ENCODE results near the gene RNF168. TPM values are rescaled to one million over a fixed set of nuclear protein-coding genes. Genes with fewer than 3 reads are reported as not detected.
"Not testable (repeated sequence)": the region's sequence is repeated elsewhere in the genome, so short reads cannot be mapped to it uniquely, and the experiment has no call there.

Gene RNF168
- total RNA-seq, 1 donor from 2014 or later: 19.5 TPM

DNA sequence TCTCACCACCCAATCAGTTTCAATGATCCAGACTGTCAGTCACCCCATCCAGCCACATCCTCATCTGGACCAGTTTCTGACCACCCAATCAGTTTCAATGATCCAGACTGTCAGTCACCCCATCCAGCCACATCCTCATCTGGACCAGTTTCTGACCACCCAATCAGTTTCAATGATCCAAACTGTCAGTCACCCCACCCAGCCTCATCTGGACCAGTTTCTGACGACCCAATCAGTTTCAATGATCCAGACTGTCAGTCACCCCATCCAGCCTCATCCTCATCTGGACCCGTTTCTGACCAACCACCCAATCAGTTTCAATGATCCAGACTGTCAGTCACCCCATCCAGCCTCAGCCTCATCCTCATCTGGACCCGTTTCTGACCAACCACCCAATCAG, 33.4 kb downstream of the RNF168 start:
- DNase-seq (ENCODE audit: low read depth in 2 of 2): not testable (repeated sequence)

DNA sequence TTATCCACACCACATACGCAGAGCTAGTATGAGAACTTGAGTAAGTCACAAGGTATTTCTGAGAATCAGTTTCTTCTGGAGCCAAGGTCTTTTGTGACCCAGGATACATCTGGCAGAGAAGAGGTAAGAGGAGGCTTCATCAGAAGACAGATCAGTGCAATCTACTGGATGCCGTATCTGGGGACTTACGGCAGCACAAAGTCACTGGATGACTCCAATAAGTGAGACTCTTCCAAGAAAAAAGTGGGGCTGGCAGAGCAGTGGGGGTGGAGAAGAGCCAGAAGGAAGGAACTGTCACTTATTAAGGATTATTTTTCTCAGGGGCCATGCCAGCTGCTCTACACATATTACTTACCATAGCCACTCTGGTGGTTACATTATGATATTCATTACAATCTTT, 39.8 kb downstream of the RNF168 start:
- DNase-seq (ENCODE audit: low read depth in 2 of 2): no peak

DNA sequence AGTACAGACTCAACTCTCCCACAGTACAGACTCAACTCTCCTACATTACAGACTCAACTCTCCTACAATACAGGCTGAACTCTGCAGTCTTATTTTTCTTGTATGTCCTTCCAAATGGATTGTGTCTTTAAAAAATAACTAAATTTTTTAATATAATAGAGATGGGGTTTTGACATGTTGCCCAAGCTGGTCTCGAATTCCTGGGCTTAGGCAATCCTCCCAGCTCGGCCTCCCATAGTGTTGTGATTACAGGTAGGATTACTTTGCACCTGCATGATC, 40.2 kb downstream of the RNF168 start:
- no peak for DNase-seq (ENCODE audit: low read depth in 2 of 2)

DNA sequence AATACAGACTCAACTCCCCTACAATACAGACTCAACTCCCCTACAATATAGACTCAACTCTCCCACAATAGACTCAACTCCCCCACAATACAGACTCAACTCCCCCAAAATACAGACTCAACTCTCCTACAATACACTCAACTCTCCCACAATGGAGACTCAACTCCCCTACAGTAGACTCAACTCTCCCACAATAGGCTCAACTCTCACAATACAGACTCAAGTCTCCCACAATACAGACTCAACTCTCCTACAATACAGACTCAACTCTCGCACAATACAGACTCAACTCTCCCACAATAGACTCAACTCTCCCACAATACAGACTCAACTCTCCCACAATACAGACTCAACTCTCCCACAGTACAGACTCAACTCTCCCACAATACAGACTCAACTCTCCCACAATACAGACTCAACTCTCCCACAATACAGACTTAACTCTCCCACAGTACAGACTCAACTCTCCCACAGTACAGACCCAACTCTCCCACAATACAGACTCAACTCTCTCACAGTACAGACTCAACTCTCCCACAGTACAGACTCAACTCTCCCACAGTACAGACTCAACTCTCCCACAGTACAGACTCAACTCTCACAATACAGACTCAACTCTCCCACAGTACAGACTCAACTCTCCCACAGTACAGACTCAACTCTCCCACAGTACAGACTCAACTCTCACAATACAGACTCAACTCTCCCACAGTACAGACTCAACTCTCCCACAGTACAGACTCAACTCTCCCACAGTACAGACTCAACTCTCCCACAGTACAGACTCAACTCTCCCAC, 40.7 kb downstream of the RNF168 start:
- DNase-seq (ENCODE audit: low read depth in 2 of 2): not testable (repeated sequence)

DNA sequence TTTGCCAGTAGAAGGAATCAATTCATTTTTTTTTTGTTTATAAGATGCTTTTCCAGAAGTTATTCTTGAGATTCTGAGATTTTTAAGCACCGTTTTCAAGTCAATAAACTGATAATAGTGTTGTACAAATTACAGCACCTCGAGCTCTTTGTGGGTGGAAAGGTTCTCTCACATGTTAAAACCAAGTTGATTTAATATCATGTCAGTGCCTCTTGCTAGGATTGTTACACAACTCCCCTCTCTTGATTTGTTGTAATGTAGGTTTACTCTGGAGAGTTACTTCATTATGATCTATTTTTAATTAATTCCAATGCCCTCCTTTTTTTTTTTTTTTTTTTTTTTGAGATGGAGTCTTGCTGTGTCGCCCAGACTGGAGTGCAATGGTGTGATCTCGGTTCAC, 45.5 kb downstream of the RNF168 start:
- DNase-seq (ENCODE audit: low read depth in 2 of 2): no peak

DNA sequence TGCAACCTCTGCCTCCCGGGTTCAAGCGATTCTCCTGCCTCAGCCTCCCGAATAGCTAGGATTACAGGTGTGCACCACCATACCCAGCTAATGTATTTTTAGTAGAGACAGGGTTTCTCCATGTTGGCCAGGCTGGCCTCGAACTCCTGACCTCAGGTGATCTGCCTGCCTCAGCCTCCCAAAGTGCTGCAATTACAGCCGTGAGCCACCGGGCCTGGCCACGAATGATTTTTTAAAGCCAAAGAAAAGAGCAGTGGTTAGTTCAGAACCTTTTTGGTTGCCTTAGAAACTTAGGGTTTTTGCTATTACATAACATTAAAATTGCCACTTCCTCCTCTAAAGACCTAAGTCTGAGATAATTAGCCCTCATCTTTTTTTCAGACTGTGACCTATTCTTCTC, 46.1 kb downstream of the RNF168 start:
- DNase-seq (ENCODE audit: low read depth in 2 of 2): not testable (repeated sequence)

DNA sequence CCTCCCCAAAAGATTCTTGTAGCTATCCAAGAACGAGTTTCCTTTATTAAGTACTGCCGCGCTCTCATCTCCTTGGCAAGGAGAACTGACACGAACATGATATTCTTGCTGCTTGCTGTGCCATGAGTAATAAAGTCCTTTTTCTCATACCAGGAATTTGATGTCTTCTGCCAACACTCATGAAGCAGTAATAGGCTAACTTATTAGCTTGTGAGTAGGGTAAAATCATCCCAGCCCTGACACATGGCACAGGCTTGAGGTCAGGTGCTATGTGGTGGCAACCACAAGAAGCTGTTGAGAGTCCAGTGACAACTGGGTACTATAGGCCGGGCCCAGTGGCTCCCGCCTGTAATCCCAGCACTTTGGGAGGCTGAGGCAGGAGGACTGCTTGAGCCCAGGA, 48.6 kb downstream of the RNF168 start:
- DNase-seq (ENCODE audit: low read depth in 2 of 2): no peak

DNA sequence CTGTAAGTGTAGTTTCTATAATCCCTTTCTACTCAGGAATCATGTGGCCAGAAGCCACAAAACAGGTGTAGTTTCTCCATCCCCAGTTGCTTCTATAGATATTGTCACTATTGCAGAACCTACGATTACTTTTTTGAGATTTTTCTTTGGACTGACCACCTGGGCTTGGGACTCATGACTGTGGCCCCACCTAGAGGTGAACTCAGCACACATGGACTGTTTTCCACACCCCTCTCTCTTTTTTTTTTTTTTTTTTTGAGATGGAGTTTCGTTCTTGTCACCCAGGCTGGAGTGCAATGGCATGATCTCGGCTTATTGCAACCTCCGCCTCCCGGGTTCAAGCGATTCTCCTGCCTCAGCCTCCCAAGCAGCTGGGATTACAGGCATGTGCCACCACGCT, 58.2 kb downstream of the RNF168 start:
- peak in 1 of 2 donors; percentile 22 for DNase-seq (ENCODE audit: low read depth in 2 of 2)

DNA sequence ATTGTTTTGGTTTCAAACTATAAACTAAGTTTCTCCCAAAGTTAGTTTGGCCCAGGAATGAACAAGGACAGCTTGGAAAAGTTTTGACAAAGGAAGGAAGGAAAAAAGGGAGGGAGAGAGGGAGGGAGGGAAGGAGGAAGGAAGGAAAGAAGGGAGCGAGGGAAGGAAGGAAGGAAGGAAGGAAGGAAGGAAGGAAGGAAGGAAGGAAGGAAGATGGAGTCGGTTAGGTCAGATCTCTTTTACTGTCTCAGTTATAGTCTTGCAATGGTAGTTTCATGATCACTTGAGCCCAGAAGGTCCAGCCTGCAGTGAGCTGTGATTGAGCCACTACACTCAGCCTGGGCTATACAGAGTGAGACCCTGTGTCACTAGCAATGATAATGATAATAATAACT, 59.1 kb downstream of the RNF168 start:
- DNase-seq (ENCODE audit: low read depth in 2 of 2): no peak

DNA sequence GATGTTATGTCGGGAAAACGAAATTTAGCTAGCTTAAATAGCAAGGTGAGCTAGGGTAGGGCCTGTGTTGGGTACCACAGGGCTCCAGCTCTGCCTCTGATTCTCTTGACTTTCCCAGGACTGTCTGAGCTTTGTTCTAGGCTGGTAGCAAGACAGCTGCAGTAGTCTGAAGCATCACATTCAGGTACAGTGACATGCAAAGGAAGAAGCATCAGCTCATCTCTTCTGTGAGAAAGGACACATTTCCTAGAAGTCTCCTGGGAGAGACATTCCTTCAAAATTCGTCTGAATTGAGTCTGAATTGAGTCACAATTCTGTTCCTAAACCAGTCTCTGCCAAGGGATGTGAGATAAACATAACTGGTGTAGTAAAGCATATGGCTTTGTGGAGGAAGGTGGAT, 62.9 kb downstream of the RNF168 start:
- no peak for DNase-seq (ENCODE audit: low read depth in 2 of 2)

DNA sequence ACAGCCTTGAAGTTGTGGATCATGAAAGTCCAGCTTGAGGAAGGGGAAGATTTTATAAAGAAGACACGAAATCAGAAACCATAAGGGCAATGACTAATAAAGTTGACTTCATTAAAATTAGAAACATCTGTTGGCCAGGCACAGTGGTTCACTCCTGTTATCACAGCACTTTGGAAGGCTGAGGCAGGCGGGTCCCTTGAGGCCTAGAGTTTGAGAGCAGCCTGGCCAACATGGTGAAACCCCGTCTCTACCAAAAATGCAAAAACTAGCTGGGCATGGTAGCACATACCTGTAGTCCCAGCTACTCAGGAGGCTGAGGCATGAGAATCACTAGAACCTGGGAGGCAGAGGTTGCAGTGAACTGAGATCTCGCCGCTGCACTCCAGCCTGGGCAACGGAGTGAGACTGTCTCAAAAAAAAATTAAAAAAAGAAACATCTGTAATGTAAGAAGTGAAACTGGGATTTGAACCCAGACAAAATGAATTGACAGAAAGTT, 63.5 kb downstream of the RNF168 start:
- DNase-seq (ENCODE audit: low read depth in 2 of 2): no peak

DNA sequence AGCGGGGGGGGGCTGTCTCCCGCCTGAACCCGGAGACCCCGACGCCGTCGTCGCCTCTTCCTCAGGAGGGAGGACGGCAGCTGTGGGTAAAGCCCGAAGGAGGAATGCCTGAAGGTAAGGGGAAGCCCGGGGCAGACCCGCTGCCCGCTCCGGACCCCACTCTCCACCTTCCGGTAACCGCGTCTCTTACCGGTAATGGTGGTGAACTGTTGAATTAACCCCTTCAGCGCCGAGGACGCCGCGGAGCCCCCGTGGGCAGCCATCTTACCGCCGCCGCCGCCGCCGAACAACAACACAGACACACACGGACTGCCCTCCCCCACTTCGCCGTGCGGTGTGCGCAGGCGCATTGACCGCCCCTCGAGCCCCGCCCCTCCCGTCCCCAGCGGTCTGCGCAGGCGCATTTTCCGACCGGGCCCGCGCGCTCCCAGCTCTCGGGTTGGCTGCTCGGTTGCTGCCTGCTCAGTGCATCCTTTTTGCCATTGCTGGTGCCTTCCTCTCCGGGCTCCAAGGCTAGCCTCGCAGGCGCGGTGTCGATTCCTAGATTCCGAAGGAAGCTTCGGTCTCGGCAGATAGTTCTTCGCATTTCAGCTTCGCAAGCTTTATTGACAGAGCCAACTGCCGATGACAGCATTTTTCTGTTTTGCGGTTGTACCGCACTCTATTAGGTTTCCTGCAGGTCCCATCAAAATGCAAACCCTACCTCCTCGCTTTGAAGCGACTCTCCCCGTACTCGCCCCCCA, 71.3 kb downstream of the RNF168 start, which contains the start of gene UBXN7:
Gene UBXN7 (minus strand): TSS at position 291 of the 743 bp plus-strand sequence. CDS start 28 bp downstream, at position 263.
- peak; percentile 77 to 95 for DNase-seq (ENCODE audit: low read depth in 2 of 2)

DNA sequence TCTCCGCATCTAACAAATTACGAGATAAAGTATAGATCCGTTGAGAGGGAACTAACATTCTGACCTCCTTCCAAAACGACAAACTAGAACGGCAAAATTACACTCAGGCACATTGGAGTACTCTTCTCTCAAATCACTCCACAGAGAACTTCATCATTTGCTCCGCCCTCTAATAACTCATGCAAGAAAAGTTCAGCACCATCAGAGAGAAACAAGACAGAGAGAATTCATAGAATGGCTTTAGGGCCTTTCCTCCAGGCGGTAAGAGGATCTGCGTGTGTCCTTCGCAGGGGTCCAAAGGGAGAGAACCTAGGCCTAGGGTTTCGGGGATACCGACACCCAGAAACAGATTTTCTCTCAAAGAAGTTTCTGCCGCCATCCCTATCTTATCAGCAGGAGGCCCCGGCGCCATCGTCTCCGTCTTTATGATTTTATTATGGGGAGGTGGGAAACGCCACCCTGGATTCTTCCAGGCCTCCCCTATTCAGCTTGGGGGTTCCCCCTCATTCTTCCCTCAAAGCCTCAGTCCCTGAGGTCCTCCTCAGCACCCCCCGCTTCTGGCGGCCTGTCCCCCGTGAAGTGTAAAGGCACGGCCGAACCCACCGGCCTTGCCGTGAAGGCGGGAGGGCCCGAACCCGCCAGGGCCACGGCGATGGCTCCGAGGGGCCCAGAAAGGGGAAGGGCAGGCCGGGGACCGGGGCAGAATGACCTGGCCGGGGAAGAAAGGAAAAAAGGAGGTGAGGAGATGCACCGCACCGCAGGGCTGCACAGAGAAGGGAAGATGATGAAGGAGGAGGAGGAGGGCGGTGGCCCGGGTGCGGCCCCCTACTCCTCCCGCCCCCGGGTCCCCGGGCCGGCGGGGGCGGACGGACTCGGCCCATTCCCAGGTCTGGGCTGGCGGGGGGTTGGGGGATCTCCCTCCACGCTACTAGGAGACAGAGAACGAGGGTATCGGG, 72.1 kb downstream of the RNF168 start:
- peak; percentile 27 to 65 for DNase-seq (ENCODE audit: low read depth in 2 of 2)

DNA sequence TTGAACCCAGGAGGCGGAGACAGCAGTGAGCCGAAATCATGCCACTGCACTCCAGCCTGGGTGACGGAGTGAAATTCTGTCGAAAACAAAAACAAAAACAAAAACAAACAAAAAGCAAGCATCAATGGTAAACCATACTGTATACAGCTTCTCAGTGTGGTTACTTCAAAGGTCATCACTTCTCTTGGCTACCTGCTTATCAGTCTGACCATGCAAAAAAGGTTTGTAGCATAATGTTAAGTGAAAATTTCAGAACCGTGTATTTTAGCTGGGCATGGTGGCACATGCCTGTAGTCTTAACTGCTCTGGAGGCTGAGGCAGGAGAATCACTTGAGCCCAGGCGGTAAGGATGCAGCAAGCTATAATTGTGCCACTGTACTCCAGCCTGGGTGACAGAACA, 75.5 kb downstream of the RNF168 start:
- DNase-seq (ENCODE audit: low read depth in 2 of 2): no peak

DNA sequence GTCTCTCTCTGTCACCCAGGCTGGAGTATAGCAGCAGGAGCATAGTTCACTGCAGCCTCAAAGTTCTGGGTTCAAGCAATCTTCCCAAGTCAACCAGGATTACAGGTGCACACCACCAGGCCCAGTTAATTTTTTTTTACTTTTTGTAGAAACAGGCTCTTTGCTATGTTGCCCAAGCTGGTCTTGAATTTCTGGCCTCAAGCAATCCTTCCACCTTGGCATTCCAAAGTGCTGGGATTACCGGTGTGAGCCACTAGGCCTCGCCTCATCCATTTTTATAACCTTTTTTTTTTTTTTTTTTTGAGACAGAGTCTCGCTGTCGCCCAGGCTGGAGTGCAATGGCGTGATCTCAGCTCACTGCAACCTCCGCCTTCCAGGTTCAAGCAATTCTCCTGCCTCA, 79.1 kb downstream of the RNF168 start:
- not testable (repeated sequence) for DNase-seq (ENCODE audit: low read depth in 2 of 2)

DNA sequence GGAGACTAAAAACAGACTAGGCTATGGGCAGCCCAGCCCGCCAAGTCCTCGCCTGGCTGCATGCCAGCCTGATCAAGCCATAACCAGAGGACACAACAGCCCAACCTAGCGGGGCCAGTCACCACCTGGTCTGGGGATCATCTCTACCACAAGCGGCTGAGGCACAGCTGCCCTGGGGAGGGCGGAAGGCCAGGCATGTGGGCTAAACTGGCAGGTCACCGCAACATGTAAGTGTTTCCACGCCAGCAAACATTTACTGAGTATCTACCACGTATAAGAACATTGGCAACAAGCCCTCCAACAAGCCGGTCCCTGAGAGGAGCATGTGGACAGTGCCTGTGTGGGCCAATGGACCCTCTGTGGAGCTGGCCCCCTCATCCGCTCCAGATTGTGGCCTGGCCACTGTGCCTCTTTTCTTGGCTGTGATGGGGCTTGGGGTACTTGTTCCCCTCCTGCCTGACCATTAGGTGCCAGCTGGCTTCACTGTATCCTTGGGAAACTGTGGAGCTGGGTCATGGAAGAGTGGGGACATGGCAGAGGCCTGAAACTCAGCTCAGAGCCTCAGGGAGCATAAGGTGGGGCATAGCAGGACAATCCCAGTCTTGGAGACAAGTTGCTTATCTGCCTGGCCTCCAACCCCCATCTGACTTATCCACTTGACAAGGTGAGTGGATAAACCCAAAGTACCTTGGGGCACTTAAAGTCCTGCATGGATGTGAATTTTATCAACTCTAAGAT, 80.4 kb downstream of the RNF168 start:
- DNase-seq (ENCODE audit: low read depth in 2 of 2): peak; percentile 79 to 83

DNA sequence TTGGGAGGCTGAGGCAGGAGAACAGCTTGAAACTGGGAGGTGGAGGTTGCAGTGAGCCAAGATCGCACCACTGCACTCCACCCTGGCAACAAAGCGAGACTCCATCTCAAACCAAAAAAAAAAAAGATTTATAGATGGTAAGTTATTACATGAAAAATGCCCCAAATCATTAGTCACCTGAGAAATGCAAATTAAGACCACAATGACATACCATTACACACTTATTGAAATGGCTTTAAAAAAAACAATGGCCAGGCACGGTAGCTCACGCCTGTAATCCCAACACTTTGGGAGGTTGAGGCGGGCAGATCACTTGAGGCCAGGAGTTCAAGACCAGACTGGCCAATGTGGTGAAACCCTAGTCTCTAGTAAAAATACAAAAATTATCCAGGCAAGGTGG, 81.9 kb downstream of the RNF168 start:
- not testable (repeated sequence) for DNase-seq (ENCODE audit: low read depth in 2 of 2)

DNA sequence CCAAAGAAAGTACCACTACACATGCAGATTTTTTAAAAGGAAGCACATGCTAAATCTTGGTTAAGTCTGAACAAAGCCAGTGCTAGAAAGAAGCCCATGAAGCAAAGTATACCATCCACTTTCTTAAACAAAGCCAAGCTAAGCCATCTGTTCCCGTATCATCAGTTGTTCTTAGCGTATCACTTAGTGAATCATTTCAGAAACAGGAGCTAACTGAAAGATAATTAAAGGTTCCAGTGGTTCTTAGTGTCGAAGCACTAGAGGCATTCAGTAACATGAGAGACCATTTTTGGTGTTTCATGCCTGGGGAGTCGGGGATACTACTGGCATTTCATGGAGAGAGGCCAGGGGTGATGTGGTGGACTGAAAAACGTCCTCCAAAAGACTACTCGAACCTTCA, 84.2 kb downstream of the RNF168 start:
- no peak for DNase-seq (ENCODE audit: low read depth in 2 of 2)
